ENCODE data around the gene LUM. TPM values are rescaled to one million over a fixed set of nuclear protein-coding genes. Genes with fewer than 3 reads are reported as not detected.

Gene LUM
- total RNA-seq, 1 experiment from 2014 or later, result 0.31 TPM

GRCh38 chr12:91061091-91061490 is 50.2 kb downstream of the LUM start:
- no peak for DNase-seq
- TF ChIP-seq CTCF (IDR thresholded peaks at IDR 0.05; ENCODE audit: unreplicated experiment), result no peak
- Mint-ChIP-seq H3K36me3 (ENCODE audit: insufficient read depth, unreplicated experiment) (no peaks in the 10 kb centered on the region), H3K27me3 (ENCODE audit: unreplicated experiment) (no peaks in the 10 kb centered on the region), H3K4me1 (ENCODE audit: low read depth, unreplicated experiment) (no peaks in the 10 kb centered on the region), H3K4me3 (ENCODE audit: low read depth, unreplicated experiment) (no peak overlapping the region), H3K9me3 (ENCODE audit: low read depth, unreplicated experiment) (no peaks in the 10 kb centered on the region), H3K27ac (ENCODE audit: unreplicated experiment) (no peak overlapping the region)
- CTCF ChIA-PET, result no interaction called here
- intact Hi-C loops (cut with micrococcal nuclease; ENCODE audit: unreplicated experiment), result no loop called here
- no TSS peak for BruUV-seq (replicated peaks)

GRCh38 chr12:91059211-91059610 is 52.1 kb downstream of the LUM start:
- Mint-ChIP-seq H3K9me3 (ENCODE audit: low read depth, unreplicated experiment) (no peaks in the 10 kb centered on the region), H3K4me1 (ENCODE audit: low read depth, unreplicated experiment) (no peaks in the 10 kb centered on the region), H3K36me3 (ENCODE audit: insufficient read depth, unreplicated experiment) (no peaks in the 10 kb centered on the region), H3K27me3 (ENCODE audit: unreplicated experiment) (no peaks in the 10 kb centered on the region), H3K4me3 (ENCODE audit: low read depth, unreplicated experiment) (no peak overlapping the region), H3K27ac (ENCODE audit: unreplicated experiment) (no peak overlapping the region)
- TF ChIP-seq CTCF (IDR thresholded peaks at IDR 0.05; ENCODE audit: unreplicated experiment), result no peak
- BruUV-seq (replicated peaks), result no TSS peak
- DNase-seq, result no peak
- CTCF ChIA-PET, result no interaction called here
- intact Hi-C loops (cut with micrococcal nuclease; ENCODE audit: unreplicated experiment), result no loop called here

GRCh38 chr12:91058786-91059185 is 52.5 kb downstream of the LUM start:
- Mint-ChIP-seq H3K4me1 (ENCODE audit: low read depth, unreplicated experiment) (no peaks in the 10 kb centered on the region), H3K9me3 (ENCODE audit: low read depth, unreplicated experiment) (no peaks in the 10 kb centered on the region), H3K27me3 (ENCODE audit: unreplicated experiment) (no peaks in the 10 kb centered on the region), H3K4me3 (ENCODE audit: low read depth, unreplicated experiment) (no peak overlapping the region), H3K27ac (ENCODE audit: unreplicated experiment) (no peak overlapping the region), H3K36me3 (ENCODE audit: insufficient read depth, unreplicated experiment) (no peaks in the 10 kb centered on the region)
- no peak for TF ChIP-seq CTCF (IDR thresholded peaks at IDR 0.05; ENCODE audit: unreplicated experiment)
- DNase-seq, result no peak
- BruUV-seq (replicated peaks), result no TSS peak
- intact Hi-C loops (cut with micrococcal nuclease; ENCODE audit: unreplicated experiment), result no loop called here
- CTCF ChIA-PET, result no interaction called here

GRCh38 chr12:91057368-91058165 is 53.7 kb downstream of the LUM start, which contains the start of gene KERA:
TSS of gene KERA (minus strand) at chr12:91058024. CDS start at chr12:91056281, 1,743 bp downstream.
- BruUV-seq (replicated peaks), result no TSS peak
- no peak for TF ChIP-seq CTCF (IDR thresholded peaks at IDR 0.05; ENCODE audit: unreplicated experiment)
- no peak within 1 kb of the TSS for H3K27ac Mint-ChIP-seq (ENCODE audit: unreplicated experiment)
- CTCF ChIA-PET, result no interaction called here
- H3K27me3 Mint-ChIP-seq (ENCODE audit: unreplicated experiment), result no peaks in the 10 kb centered on the region
- no peaks in the 10 kb centered on the region for H3K9me3 Mint-ChIP-seq (ENCODE audit: low read depth, unreplicated experiment)
- no peak for DNase-seq
- H3K4me1 Mint-ChIP-seq (ENCODE audit: low read depth, unreplicated experiment), result no peaks in the 10 kb centered on the region
- no peaks in the 10 kb centered on the region for H3K36me3 Mint-ChIP-seq (ENCODE audit: insufficient read depth, unreplicated experiment)
- intact Hi-C loops (cut with micrococcal nuclease; ENCODE audit: unreplicated experiment), result no loop called here
- H3K4me3 Mint-ChIP-seq (ENCODE audit: low read depth, unreplicated experiment), result no peak within 1 kb of the TSS
